ENCODE data around the gene IFIT3.

IFIT3 gene

DNA sequence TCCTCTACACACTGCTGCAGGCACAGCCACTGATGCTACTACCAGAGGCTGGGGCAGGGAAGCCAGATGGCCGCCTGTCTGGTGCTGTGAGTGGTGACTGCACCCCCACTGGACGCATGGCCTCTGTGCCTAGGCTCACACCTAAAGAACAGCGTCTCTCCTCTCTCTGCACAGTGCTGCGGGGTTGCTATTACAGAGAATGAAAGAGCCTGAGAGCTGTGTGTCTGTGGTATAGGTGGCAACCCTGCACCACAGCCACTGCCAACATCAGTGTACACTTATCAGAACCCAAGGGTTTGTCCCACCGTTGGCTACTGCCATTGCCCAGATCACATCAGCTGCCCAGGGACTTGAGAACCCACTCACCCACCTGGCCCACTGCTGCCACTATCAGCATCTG lies 30.0 kb upstream of the IFIT3 start:
- H3K9me3 ChIP-seq (ENCODE audit: insufficient read depth, low read length, severe bottlenecking): no peaks in the 10 kb centered on the region
- H3K4me2 ChIP-seq (ENCODE audit: insufficient read depth, low read length): no peak overlapping the region
- no peak overlapping the region for H3K4me3 ChIP-seq (ENCODE audit: low read depth in 1 of 2, low read length in 2 of 2)
- no peak overlapping the region for H2AFZ ChIP-seq (ENCODE audit: low read depth, low read length)
- ATAC-seq (ENCODE audit: insufficient read depth, low read depth) (no peak), DNase-seq (no peak)
- H3K79me2 ChIP-seq (ENCODE audit: insufficient read depth, low read length): no peaks in the 10 kb centered on the region
- H4K20me1 ChIP-seq (ENCODE audit: insufficient read depth, low read length): no peaks in the 10 kb centered on the region
- no peak overlapping the region for H3K27ac ChIP-seq (ENCODE audit: low read length)
- H3K9ac ChIP-seq (ENCODE audit: low read depth, low read length): no peak overlapping the region
- H3K4me1 ChIP-seq (ENCODE audit: insufficient read depth, low read length): peaks cover 31% of the 10 kb centered on the region
- no peaks in the 10 kb centered on the region for H3K27me3 ChIP-seq (ENCODE audit: insufficient read depth, low read length, poor library complexity)
- no peaks in the 10 kb centered on the region for H3K36me3 ChIP-seq (ENCODE audit: insufficient read depth, low read length)
- no peak for TF ChIP-seq EZH2 (IDR thresholded peaks at IDR 0.05; ENCODE audit: borderline replicate concordance, low read depth, low read length, severe bottlenecking)
- TF ChIP-seq, protein P1, sequence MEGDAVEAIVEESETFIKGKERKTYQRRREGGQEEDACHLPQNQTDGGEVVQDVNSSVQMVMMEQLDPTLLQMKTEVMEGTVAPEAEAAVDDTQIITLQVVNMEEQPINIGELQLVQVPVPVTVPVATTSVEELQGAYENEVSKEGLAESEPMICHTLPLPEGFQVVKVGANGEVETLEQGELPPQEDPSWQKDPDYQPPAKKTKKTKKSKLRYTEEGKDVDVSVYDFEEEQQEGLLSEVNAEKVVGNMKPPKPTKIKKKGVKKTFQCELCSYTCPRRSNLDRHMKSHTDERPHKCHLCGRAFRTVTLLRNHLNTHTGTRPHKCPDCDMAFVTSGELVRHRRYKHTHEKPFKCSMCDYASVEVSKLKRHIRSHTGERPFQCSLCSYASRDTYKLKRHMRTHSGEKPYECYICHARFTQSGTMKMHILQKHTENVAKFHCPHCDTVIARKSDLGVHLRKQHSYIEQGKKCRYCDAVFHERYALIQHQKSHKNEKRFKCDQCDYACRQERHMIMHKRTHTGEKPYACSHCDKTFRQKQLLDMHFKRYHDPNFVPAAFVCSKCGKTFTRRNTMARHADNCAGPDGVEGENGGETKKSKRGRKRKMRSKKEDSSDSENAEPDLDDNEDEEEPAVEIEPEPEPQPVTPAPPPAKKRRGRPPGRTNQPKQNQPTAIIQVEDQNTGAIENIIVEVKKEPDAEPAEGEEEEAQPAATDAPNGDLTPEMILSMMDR (IDR thresholded peaks at IDR 0.05; ENCODE audit: borderline replicate concordance, extremely low read depth, low read length, poor library complexity, severe bottlenecking): no peak

DNA sequence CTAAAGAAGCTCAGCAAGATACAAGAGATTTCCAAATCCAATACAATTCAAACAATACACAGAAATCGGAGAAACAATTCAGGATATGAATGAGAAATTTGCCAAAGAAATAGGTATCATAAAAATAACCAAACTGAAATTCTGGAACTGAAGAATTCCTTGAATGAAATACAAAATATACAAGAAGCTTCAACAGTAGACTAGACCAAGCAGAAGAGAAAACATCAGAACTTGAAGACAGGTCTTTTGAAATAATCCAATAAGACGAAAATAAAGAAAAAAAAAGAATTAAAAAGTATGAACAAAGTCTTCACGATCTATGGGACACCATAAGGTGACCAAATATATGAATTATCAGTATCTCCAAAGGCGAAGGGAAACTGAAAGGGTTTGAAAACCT lies 28.8 kb upstream of the IFIT3 start:
- no peaks in the 10 kb centered on the region for H3K36me3 ChIP-seq (ENCODE audit: insufficient read depth, low read length)
- no peaks in the 10 kb centered on the region for H3K27me3 ChIP-seq (ENCODE audit: insufficient read depth, low read length, poor library complexity)
- H3K4me2 ChIP-seq (ENCODE audit: insufficient read depth, low read length): no peak overlapping the region
- no peak overlapping the region for H3K9ac ChIP-seq (ENCODE audit: low read depth, low read length)
- TF ChIP-seq, protein P1 (IDR thresholded peaks at IDR 0.05; ENCODE audit: borderline replicate concordance, extremely low read depth, low read length, poor library complexity, severe bottlenecking): no peak
- TF ChIP-seq EZH2 (IDR thresholded peaks at IDR 0.05; ENCODE audit: borderline replicate concordance, low read depth, low read length, severe bottlenecking): no peak
- peaks cover 3% of the 10 kb centered on the region; the same call in 1 of the 2 replicates for H3K79me2 ChIP-seq (ENCODE audit: insufficient read depth, low read length)
- H4K20me1 ChIP-seq (ENCODE audit: insufficient read depth, low read length): no peaks in the 10 kb centered on the region
- no peaks in the 10 kb centered on the region for H3K9me3 ChIP-seq (ENCODE audit: insufficient read depth, low read length, severe bottlenecking)
- H3K27ac ChIP-seq (ENCODE audit: low read length): no peak overlapping the region
- no peak overlapping the region for H3K4me3 ChIP-seq (ENCODE audit: low read depth in 1 of 2, low read length in 2 of 2)
- DNase-seq (no peak), ATAC-seq (ENCODE audit: insufficient read depth, low read depth) (no peak)
- H3K4me1 ChIP-seq (ENCODE audit: insufficient read depth, low read length): peaks cover 42% of the 10 kb centered on the region
- H2AFZ ChIP-seq (ENCODE audit: low read depth, low read length): no peak overlapping the region

- ATAC-seq (ENCODE audit: insufficient read depth, low read depth) (peak; percentile 68), DNase-seq (peak; percentile 31)
- Histone ChIP-seq H4K20me1 (ENCODE audit: insufficient read depth, low read length) (no peaks in the 10 kb centered on the region), H2AFZ (ENCODE audit: low read depth, low read length) (peak overlapping the region; percentile 79), H3K36me3 (ENCODE audit: insufficient read depth, low read length) (peaks cover 4% of the 10 kb centered on the region; the same call in 1 of the 2 replicates), H3K4me3 (ENCODE audit: low read depth in 1 of 2, low read length in 2 of 2) (peak overlapping the region; percentile 58 to 64; a peak in 3 of 4 replicates), H3K4me1 (ENCODE audit: insufficient read depth, low read length) (peaks cover 33% of the 10 kb centered on the region), H3K9me3 (ENCODE audit: insufficient read depth, low read length, severe bottlenecking) (no peaks in the 10 kb centered on the region), H3K27ac (ENCODE audit: low read length) (peak overlapping the region; percentile 85), H3K4me2 (ENCODE audit: insufficient read depth, low read length) (peak overlapping the region; percentile 70), H3K79me2 (ENCODE audit: insufficient read depth, low read length) (peaks cover 3% of the 10 kb centered on the region; the same call in 1 of the 2 replicates), H3K9ac (ENCODE audit: low read depth, low read length) (peak overlapping the region; percentile 58), H3K27me3 (ENCODE audit: insufficient read depth, low read length, poor library complexity) (no peaks in the 10 kb centered on the region)
- TF ChIP-seq, protein P1 (IDR thresholded peaks at IDR 0.05; ENCODE audit: borderline replicate concordance, extremely low read depth, low read length, poor library complexity, severe bottlenecking): no peak
- no peak for TF ChIP-seq EZH2 (IDR thresholded peaks at IDR 0.05; ENCODE audit: borderline replicate concordance, low read depth, low read length, severe bottlenecking)
These were observed 26.6 kb upstream of the IFIT3 start for GRCh38 chr10:89301232-89301631.
